Measurements from ENCODE around the gene ACIN1. TPM values are rescaled to one million over a fixed set of nuclear protein-coding genes. Genes with fewer than 3 reads are reported as not detected.

Gene ACIN1, protein sequence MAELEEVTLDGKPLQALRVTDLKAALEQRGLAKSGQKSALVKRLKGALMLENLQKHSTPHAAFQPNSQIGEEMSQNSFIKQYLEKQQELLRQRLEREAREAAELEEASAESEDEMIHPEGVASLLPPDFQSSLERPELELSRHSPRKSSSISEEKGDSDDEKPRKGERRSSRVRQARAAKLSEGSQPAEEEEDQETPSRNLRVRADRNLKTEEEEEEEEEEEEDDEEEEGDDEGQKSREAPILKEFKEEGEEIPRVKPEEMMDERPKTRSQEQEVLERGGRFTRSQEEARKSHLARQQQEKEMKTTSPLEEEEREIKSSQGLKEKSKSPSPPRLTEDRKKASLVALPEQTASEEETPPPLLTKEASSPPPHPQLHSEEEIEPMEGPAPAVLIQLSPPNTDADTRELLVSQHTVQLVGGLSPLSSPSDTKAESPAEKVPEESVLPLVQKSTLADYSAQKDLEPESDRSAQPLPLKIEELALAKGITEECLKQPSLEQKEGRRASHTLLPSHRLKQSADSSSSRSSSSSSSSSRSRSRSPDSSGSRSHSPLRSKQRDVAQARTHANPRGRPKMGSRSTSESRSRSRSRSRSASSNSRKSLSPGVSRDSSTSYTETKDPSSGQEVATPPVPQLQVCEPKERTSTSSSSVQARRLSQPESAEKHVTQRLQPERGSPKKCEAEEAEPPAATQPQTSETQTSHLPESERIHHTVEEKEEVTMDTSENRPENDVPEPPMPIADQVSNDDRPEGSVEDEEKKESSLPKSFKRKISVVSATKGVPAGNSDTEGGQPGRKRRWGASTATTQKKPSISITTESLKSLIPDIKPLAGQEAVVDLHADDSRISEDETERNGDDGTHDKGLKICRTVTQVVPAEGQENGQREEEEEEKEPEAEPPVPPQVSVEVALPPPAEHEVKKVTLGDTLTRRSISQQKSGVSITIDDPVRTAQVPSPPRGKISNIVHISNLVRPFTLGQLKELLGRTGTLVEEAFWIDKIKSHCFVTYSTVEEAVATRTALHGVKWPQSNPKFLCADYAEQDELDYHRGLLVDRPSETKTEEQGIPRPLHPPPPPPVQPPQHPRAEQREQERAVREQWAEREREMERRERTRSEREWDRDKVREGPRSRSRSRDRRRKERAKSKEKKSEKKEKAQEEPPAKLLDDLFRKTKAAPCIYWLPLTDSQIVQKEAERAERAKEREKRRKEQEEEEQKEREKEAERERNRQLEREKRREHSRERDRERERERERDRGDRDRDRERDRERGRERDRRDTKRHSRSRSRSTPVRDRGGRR
- total RNA-seq = 100 to 1,000 TPM; 314 to 367 TPM
- polyA plus RNA-seq (2013, experiment 1 of 2) = 253 TPM
- polyA plus RNA-seq (2013, experiment 2 of 2) = 214 TPM
- long read RNA-seq, experiment 1, partial matches to known transcripts = 51 of 54 reads
- long read RNA-seq, experiment 1, other reads (novel, unspliced or antisense) = 3 of 54 reads
- long read RNA-seq, experiment 2, full-length matches to known transcripts = 60 of 157 reads
- long read RNA-seq, experiment 2, partial matches to known transcripts = 38 of 157 reads
- long read RNA-seq, experiment 2, other reads (novel, unspliced or antisense) = 59 of 157 reads
- long read RNA-seq, experiment 3, full-length matches to known transcripts = 14 of 68 reads
- long read RNA-seq, experiment 3, partial matches to known transcripts = 29 of 68 reads
- long read RNA-seq, experiment 3, other reads (novel, unspliced or antisense) = 25 of 68 reads
- long read RNA-seq, experiment 4, partial matches to known transcripts = 31 of 37 reads
- long read RNA-seq, experiment 4, other reads (novel, unspliced or antisense) = 4 of 37 reads

GRCh38 chr14:23094666-23095195 lies at the start of gene ACIN1:
ACIN1 (minus strand) TSS chr14:23095136; CDS start chr14:23095112, 24 bp downstream.
- Histone ChIP-seq H3K9ac (ENCODE audit: extremely low read depth, low read length, poor library complexity, severe bottlenecking) (peak within 1 kb of the TSS; percentile 93), H3K4me3 (ENCODE audit: low read length) (peak within 1 kb of the TSS; percentile 94), H3K9me3 (ENCODE audit: control insufficient read depth, low read length) (no peaks in the 10 kb centered on the region), H3K4me1 (ENCODE audit: control insufficient read depth, insufficient read depth, low read length) (peaks cover 3% of the 10 kb centered on the region), H3K27me3 (ENCODE audit: control insufficient read depth, insufficient read depth, low read length, poor library complexity, severe bottlenecking) (no peaks in the 10 kb centered on the region), H3K27ac (ENCODE audit: low read depth, low read length) (peak within 1 kb of the TSS; percentile 80), H3K36me3 (ENCODE audit: control insufficient read depth, insufficient read depth, low read length) (peaks cover 68% of the 10 kb centered on the region)
- Mint-ChIP-seq H3K9me3 (no peaks in the 10 kb centered on the region), H3K27me3 (ENCODE audit: insufficient read depth) (no peaks in the 10 kb centered on the region), H3K36me3 (ENCODE audit: low read depth) (peaks cover 55% of the 10 kb centered on the region), H3K27ac (no peak within 1 kb of the TSS), H3K4me3 (no peak within 1 kb of the TSS), H3K4me1 (peaks cover 29% of the 10 kb centered on the region)
- DNase-seq = peak; percentile 94
- TF ChIP-seq CTCF (conservative IDR thresholded peaks at IDR 0.05) = no peak
- 0% methylated on average over 26 to 55 of the region's 55 CpGs for WGBS, 2 experiments (ENCODE audit: insufficient coverage in 1 of 2, insufficient read length in 1 of 2)

DNA sequence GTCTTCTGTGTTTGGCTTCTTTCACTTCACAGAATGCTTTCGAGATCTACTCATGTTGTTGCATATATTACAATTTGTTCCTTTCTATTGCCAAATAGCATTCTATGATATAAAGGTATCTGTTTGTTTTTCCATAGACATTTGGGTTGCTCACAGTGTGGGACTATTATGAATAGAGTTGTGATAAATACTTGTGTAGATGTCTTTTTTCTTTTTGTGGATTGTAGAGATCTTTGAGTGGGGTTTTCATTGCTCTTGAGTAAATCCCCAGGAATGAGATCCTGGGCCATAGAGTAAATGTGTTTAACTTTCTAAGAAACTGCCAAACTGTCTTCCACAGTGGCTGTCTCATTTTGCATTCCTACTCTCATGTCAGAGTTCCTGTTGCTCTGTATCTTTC lies 49.0 kb upstream of the ACIN1 start:
- Mint-ChIP-seq H3K36me3 (ENCODE audit: low read depth) (peaks cover 13% of the 10 kb centered on the region), H3K9me3 (peaks cover 7% of the 10 kb centered on the region), H3K27ac (no peak overlapping the region), H3K4me1 (peaks cover 26% of the 10 kb centered on the region), H3K4me3 (no peak overlapping the region), H3K27me3 (ENCODE audit: insufficient read depth) (peaks cover 2% of the 10 kb centered on the region)
- H3K27ac ChIP-seq (ENCODE audit: low read depth, low read length) = no peak overlapping the region
- no peak for TF ChIP-seq CTCF (conservative IDR thresholded peaks at IDR 0.05)
- 100% methylated on average over 1 of the region's 1 CpG; no CpG with 5 or more reads in 1 of the 2 experiments for WGBS, 2 experiments (ENCODE audit: insufficient coverage in 1 of 2, insufficient read length in 1 of 2)
- H3K4me3 ChIP-seq (ENCODE audit: low read length) = no peak overlapping the region
- H3K27me3 ChIP-seq (ENCODE audit: control insufficient read depth, insufficient read depth, low read length, poor library complexity, severe bottlenecking) = peaks cover 2% of the 10 kb centered on the region
- DNase-seq = no peak
- H3K4me1 ChIP-seq (ENCODE audit: control insufficient read depth, insufficient read depth, low read length) = peaks cover 8% of the 10 kb centered on the region
- no peaks in the 10 kb centered on the region for H3K36me3 ChIP-seq (ENCODE audit: control insufficient read depth, insufficient read depth, low read length)
- no peaks in the 10 kb centered on the region for H3K9me3 ChIP-seq (ENCODE audit: control insufficient read depth, low read length)
- H3K9ac ChIP-seq (ENCODE audit: extremely low read depth, low read length, poor library complexity, severe bottlenecking) = no peak overlapping the region

Data from endodermal cell (in vitro differentiated cells).